Measurements from ENCODE around the gene MAN2A1.

Gene MAN2A1

DNA sequence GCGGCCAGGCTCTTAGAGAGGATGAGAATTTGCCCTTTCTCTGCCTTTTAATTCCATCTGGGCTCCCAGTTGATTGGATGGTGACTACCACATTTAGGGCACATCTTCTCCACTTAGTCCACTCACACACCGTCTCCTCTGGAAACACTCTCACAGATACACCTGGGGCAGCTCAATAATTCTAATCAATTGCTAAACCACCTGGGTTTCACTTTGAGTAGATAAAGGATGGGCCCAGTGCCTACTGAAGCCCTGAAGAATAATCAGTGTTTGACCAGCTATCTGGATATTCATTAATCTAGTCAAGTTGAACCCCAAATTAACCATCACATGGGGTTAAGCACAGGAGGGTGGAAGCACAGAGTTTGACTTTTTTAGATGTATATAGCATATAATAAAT, 19.1 kb downstream of the MAN2A1 start:
- no peak for DNase-seq

GRCh38 chr5:109709225-109709624, 19.5 kb downstream of the MAN2A1 start:
- DNase-seq = no peak

GRCh38 chr5:109711673-109712072, 21.9 kb downstream of the MAN2A1 start:
- no peak for DNase-seq

DNA sequence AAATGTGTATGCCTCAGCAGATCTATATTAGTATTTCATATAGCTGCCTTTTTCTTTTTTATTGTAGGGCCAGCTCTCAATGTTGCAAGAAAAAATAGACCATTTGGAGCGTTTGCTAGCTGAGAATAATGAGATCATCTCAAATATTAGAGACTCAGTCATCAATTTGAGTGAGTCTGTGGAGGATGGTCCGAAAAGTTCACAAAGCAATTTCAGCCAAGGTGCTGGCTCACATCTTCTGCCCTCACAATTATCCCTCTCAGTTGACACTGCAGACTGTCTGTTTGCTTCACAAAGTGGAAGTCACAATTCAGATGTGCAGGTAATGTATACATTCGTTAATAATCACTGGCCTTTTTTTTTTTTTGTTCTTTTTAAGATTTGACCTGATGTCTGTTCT, 23.7 kb downstream of the MAN2A1 start:
- no peak for DNase-seq

- no peak for DNase-seq
Measured at GRCh38 chr5:109714592-109714991, 24.9 kb downstream of the MAN2A1 start.

DNA sequence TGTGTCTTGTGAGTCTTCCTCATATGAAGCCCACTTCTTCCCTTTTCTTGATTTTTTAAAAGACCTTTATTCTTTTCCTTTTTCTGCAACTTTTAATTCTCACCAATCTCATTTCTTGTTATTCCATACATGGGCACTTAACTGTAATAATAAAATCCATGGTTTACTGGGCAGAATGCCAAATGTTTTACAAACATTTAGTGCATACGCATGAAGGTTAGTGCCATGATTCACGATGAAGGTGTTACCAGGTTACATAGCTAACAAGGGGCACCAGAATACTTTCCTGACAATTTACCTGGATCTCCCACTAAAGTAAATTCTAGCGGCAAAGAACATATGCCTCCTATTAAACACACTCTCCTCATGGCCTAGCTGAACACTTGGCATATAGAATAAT, 28.5 kb downstream of the MAN2A1 start:
- no peak for DNase-seq

DNA sequence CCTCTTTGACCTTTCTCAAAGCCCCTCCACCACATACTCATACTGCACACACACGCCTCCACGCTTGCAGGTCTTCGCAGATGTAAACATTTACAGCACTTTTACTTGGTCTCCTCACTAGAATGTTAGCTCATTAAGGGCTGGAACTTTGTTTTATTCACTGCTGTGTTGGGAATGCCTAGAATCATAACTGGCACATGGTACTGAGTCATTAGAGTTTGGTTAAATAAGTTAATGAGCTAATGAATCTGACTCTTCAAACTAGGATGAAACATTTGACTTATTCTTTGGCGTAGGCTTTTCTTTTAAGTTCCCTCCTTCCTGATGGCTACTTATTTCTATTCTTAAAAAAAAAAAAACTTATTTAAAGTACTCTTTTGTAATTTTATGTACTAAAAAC, 28.9 kb downstream of the MAN2A1 start:
- DNase-seq = no peak

- DNase-seq = no peak
Measured at GRCh38 chr5:109719978-109720377, 30.3 kb downstream of the MAN2A1 start.

DNA sequence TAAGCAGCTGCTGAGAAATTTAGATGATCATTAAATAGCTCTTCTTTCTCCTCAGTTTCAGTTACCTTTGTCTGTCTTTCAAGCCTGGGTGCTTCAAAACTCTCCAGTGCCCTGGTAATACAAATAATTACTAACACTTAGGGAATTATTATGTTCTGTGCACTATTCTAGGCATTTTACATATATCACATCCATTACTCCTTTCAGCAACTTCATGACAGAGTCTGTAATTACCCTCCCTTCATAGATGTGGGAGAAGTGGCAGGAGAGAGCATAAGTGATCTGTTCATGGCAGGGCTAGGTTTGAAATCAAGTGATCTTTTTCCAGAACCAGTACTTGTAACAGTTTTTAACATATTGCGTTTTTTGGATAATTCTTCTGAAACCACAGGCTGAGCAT, 32.0 kb downstream of the MAN2A1 start:
- DNase-seq = no peak

DNA sequence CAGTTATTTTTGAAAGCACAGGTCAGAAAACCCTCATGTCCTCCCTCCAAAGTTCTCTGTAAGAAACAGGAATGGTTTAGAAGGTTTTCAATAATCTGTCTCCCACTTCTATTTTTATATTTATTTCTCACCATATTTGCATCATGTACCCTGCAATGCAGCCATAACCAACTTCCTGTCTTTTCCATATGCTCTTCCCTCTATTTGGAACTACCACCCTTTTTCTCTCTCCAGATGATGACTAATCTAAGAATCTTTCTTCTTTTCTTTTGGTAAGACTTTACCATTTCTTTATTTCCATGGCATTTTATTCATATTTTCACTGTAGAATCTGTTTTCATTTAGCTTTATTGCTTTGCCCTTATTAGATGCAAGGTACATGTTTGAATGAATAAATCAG, 33.9 kb downstream of the MAN2A1 start:
- no peak for DNase-seq

GRCh38 chr5:109725135-109725534, 35.4 kb downstream of the MAN2A1 start:
- no peak for DNase-seq

DNA sequence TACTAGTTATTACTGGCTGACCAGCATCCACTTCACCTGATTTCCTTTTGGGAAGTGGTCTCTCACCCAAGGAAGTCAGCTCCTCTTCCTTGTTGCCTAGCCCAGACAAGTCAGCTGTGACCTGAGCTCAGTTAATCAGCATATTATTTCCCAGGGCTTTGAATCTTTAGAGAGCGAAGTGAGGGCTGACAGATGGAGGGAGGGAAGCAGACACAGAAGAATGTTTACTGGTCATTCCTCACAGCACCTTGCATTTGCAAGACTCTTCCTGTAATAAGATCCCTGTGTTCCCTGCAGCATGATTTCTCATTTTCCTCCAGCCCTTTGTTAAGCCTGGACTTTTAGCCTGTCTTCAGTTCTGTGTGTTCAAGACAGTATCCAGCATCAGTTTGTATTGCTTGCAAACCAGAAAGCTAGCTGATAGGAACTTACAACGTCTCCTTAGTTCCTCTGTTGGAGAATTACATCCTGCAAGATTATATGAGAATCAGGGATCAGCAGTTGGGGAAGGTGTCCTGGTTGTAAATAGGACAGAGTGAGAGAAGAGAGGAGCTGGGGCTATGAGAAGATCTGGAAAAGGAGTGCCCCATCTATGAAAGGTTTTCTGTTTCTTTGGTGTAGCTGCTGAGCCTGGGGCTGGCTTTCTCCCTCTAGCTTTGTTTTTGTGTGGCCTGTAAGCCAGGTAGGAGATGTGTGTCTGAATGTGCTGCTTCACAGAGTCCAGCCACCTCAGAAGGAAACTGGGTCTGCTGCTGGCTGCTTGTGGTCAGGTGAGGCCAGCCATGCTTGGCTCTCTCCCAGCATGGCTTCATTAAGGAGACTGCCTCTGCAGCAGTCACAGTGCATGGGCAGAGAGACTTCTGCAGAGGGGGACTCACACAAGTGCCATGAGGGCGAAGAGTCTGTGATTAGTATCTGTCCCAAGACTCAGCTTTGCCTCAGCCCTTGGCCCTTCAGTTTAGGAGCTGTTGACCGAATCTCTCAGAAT, 50.3 kb downstream of the MAN2A1 start:
- DNase-seq = no peak

GRCh38 chr5:109740966-109741365, 51.2 kb downstream of the MAN2A1 start:
- DNase-seq = no peak

DNA sequence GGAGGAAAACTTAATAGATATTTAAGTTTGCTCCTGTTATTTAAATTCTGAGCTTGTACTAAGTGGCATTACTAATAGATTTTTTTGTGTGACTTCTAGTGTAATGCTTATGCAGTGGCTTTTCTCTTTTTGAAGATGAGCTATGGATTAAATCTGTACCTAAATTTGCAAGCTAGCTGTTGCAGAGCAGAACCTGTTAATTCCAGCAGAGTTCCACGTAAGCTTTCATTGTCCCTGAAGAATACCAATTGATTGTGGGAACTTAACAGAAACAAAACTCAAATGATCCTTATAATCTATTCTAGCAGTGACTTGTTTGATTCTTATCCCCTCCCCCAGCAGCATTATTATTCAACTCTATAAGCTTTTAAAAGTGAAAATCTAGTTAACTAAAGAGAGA, 51.7 kb downstream of the MAN2A1 start:
- DNase-seq = no peak

GRCh38 chr5:109743041-109743531, 53.4 kb downstream of the MAN2A1 start:
- no peak for DNase-seq

GRCh38 chr5:109743770-109744212, 54.1 kb downstream of the MAN2A1 start:
- DNase-seq = no peak

- DNase-seq = no peak
Measured at GRCh38 chr5:109744261-109744660, 54.5 kb downstream of the MAN2A1 start.

DNA sequence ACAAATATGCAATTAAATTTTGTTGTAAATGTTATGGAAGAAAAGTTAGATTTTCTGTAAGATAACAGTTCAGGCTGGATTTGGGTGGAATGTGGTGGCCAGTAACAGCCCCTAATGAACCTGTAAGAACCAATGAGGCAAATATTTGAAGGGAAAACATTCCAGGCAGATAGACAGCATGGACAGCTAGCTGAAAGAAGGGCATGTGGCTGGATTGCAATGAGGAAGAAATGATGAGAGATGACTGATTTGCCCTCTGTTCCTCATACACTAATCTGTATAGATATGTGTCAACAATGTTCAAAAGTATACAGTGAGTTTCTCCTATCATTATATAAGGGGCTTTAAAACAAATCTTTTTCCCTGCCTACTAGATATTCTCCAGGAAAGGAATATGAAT, 58.8 kb downstream of the MAN2A1 start:
- DNase-seq = no peak

GRCh38 chr5:109750463-109750862, 60.7 kb downstream of the MAN2A1 start:
- DNase-seq = no peak

- no peak for DNase-seq
Measured at GRCh38 chr5:109753279-109753678, 63.6 kb downstream of the MAN2A1 start.

GRCh38 chr5:109754319-109754718, 64.6 kb downstream of the MAN2A1 start:
- no peak for DNase-seq

- DNase-seq = no peak
Measured at GRCh38 chr5:109755761-109756160, 66.0 kb downstream of the MAN2A1 start.

- DNase-seq = no peak
Measured at GRCh38 chr5:109756543-109757185, 66.9 kb downstream of the MAN2A1 start.

DNA sequence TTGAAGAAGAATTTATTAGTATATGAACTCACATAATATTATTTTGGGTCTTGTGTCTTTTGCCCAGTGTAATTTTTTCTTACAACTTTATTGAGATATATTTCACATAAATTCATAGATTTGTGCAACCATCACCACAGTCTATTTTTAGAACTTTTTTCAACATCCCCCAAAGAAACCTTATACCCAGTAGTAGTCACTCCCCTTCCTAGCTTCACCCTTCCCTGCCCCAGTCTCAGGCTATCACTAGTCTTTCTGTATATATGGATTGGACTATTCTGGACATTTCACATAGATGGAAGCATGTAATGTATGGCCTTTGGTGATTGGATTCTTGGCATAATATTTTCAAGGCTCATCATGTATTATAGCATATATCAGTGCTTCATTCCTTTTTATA, 67.8 kb downstream of the MAN2A1 start:
- no peak for DNase-seq

Measured in CD4-positive, alpha-beta T cell treated with Interleukin-10 for 1 hour (primary cell).